Inflammatory macrophage treated with lipopolysaccharide for 1 hour (primary cell): ENCODE results near the gene LPP.

ENCODE experiments used
- DNase-seq, 2 donors: peaks; one replicate each; pipeline ENCODE4 v3.0.0-alpha.2; 2020 to 2022

The LPP gene

DNA sequence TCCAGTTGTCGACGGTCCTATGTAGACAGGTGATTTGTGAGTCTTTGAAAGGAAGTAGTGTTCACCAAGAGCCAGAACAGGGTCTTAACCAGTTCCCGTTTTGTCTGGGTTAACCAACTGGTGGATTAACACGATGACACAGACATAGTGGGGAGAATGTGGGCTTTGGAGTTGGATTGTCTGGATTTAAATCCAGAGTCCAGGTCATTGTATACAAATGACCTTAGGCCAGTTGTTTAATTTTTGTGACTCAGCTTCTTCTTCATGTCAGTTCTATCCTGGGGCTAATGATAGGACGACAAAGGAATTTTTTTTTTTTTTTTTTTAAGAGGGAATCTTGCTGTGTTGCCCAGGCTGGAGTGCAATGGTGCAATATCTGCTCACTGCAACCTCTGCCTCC, 126.7 kb downstream of the LPP start:
- no peak for DNase-seq

DNA sequence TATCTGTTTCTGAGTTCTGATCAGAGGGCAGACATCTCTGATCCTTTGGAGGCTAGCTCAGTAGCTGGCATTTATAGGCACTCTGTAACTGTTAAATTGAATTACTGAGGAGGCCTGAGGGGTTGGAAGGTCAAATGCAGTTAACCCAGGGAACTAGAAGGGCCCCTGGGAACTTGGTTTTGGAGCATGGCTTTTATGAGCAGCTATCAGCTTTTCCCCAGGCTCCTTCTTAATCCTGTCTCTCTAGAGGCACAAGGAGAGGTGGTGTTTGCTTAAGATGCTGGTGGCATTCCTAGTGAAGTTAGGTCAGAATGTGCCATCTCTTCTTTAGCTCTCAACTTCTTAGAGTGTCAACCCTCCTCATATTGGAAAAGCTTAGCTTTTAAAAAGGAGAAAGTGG, 128.9 kb downstream of the LPP start:
- no peak for DNase-seq

DNA sequence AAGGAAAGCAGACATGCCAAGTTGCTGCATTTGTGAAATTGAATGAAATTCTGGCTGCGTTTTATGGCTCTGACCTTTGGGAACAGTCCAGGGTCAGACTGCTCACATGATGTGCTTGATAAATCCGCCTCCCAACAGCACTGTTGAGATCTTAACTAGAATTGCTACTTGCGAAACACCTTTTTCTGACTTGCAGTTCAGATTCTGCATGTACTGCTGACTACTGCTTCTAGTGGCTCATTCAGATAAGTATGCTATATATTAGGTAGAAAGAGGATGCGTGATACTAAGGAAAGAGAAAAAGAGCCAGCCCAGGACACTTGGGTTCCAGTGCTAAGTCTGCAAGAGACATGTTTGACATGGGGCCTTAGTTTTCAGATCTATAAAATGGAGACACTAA, 129.4 kb downstream of the LPP start:
- DNase-seq: peak in 1 of 2 donors; percentile 64

DNA sequence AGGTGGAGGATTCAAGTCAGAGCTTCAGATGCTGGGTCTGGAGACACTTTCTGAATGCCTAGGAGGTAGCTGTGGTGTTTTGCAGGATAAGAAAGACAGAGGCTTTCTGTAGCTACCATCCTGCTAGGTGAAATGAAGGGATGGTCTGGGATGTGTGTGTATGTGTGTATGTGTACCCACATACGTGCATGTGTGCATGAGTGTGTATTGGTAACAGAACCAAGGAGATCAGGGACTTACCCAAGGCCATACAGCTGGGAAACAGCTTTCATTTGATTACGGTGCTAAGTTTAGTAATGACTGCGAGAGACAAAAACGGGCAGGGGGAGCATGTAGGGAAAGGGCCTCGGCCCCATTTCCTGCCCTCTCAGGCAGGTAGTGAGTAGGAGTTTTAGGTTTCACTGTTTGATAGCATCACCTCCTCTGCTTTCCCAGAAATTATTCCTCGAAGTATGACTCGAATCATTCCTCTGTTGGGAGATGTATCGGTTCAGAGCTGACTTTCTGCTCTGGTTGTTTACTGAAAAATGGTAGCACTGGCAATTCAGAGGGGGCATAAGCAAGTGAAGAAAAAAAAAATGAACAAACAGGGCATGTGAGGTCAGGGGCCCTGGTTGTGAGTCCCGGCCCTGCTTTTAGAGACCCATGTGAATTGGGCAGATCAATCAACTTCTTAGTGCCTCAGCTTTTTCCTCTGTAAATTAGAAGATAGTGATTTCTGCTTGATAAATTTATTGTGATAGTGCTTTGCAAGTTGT, 130.7 kb downstream of the LPP start:
- no peak for DNase-seq

DNA sequence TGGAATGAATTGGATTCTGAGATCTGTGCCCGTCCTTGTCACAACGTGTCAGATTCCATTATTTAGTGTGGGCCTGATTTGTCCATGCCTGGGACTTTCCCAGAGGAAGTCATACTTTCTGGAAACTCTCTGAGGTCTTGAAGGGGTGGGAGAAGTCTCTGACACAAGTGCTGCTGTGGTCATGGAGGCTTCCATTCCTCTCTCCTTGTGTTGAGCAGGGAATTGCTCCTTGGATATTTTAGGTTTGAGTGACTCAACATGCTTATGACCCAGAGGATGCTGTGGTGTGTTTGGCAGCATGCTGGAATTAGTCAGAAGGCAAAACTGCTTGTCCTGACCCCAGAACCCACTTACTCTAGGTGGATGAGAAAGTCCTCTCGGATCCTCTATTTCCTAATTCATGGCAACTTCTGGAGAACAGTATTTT, 132.1 kb downstream of the LPP start:
- DNase-seq: peak; percentile 78 to 100

DNA sequence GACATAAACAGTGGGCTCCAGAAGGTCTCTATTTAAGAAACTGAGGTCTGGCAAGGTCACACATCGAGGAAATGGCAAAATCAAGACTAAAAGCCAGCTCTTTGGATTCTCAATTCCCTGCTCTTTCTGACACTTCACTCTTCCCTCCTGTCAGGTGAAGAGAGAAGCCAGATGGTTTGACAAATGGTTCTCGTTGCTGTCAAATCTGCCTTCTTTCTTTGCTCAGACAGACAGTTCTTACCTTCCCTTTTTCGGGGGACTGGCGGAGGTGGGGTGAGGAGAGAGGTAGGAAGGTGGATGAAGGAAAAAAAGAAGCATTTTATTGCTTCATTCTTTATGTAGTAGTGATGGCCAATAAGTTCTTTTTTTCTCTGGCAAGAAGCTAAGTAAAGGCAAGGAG, 133.4 kb downstream of the LPP start:
- DNase-seq: no peak

DNA sequence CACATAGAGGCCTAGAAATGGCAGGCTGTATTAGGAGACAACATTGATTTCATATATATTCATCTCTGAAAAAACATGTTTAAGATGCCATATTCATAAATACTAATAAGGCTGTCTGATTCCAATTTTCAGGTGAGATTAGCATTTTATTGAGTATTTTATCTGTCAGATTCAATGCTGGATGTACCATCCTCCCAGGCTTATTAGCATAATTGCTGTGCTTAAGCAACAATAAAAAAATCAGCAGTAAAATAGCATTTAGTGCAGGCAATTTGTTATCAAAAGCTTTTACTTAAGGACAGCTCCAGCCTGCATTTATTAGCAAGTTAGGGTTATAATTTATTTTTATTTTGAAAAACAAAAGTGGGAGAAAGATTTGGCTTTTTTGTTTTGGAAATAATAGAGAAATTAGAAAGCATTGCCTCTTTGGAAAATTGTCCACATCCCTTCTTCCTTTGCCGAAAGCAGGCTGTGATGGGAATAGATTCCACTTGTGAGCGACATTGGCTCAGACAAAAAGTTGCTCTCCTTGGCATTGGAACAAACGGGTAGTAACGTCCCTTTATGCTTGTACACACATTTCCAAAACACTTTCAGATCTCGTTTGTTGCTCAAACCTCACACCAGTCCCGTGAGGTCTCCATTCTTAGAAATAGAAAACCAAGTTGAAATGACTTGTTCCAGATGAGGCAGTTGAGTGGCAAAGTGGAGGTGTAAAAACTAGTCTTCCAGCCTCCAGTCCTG, 134.0 kb downstream of the LPP start:
- no peak for DNase-seq

DNA sequence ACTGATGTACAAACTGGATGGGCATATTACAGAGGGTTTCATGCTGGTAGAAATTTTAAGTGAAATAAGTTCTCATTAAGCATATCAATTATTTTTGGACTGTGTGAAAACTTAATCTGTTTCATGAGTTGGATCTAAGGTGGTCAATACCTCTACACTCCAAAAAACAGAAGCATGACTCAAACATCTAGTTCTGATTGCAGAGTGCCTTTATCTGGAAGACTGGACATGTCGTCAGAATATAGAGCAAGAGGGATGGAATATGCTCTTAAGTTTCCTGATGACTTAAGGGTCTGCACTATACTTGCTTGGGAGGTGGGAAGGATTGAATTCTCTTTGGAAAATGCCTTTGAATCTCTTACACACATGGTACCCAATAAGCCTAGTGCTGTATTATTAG, 138.3 kb downstream of the LPP start:
- peak in 1 of 2 donors; percentile 53 for DNase-seq

DNA sequence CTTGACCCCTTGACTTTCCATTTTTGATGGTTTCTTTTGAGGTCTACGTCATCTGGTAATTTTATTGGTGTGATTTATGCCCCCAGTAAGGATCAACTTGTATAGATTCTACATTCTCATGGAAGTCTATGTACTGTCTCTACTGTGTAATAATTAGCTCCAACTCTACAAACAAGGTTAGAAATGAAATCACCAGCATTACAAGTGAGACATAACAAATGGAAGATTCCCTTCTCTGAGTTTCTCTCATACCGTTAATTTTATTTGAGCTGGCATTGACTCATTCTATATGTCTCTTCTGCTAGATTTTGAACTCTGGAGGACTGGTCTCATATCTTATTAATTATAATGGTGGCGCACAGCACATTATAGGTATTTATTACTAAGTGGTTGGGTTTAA, 138.9 kb downstream of the LPP start:
- no peak for DNase-seq

DNA sequence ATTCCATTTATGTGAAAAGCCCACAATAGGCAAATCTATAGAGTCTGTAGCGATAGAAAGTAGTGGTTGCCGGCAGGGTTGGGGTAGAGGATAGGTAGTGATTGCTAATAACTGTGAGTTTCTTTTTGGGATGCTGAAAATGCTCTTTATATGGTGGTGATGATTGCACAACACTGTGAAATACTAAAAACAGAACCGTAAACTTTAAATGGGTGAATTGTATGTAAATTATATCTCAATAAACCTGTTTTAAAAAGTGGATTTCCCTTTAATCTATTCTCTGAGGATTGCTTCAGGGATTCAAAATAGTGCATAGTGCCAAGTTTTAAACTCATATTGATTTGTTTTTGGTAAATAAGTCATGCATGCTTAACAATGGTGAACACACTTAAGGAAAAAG, 140.2 kb downstream of the LPP start:
- peak; percentile 37 to 60 for DNase-seq

DNA sequence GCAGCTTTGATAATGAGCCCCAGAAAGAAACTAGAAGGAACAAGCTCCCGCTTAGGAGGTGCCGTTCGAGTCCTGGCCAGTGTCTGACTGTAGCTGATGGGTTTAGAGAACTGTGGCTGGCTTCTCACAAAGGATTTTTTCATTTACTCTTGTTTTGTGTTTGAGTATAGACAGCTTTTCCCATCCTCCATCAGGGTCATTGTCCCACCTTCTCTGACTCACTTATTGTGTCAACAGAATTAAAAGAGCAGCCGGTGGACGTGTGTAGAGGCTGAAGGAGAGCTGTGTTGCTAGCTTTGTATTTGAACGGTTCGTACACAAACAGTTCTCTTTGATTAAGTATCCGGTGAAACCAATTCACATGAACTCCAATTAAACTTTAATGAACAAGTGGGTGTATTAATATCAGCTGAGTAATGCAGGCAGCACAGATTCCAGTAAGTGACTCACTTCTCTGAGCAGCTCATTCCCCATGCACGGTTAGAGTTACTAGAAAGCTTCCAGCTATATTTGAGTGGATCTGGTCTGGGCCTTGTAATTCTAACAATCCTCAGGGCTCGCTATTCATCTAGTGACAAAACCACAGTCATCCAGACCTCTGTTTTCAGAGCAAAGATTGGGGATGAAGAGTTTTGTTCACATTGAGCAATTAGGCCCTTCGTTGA, 141.0 kb downstream of the LPP start:
- DNase-seq: peak; percentile 63 to 71

DNA sequence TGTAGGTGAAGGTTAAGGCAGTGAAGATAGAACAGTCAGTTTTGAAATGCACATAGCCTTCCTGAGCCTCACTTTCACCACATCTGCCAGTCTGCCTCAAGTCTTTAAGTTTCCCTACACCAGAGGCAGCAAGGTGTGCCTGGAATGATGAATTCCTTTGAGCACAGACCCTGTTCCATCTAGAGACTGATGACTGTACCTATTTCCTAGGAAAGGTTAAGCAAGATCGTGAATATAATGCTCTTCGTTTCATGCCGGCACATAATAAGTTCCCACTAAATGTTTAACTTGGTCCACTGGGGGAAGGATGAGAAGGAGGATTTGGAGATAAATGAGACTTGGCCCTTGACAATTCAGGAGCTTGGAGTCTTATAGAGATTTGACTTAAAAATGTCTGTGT, 141.9 kb downstream of the LPP start:
- no peak for DNase-seq

DNA sequence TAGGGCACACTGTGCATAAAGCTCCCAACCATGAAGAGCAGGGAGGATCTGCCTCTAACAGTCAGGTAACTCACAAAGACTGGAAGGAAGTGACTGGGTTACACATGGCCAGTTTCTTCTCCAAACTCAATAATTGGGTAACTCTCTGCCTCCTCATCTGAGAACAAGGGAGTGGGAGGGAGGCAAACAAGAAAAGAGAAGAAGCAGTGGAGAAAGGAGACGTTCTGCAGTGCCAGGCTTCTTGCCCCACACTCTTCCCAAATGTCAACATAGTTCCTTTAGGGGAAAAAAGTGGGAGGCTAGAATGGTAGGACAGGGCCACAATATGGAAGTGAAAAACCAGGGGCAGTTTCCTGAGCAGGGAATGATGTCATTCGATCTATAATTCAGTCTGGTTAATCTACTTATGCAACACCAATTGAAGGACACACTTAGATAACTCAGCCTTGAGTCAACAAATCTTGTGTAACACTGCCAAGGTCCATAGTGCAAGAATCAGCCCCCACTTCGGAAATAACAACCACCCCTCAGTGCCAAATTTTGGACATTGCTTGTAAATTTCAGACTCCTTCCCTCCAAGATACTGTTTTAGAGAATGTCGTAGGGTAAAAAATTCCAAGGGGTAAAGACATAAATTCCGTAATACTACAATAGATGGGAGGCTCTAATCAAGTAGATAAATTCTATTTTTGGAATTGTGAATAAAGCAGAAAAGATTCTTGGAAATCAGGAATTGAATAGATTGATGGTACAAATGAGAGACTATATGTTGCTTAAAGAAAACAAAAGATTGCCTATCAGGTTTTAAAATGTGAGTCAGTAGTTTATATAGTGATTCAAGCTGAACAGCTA, 143.0 kb downstream of the LPP start:
- DNase-seq: peak; percentile 96 to 100

DNA sequence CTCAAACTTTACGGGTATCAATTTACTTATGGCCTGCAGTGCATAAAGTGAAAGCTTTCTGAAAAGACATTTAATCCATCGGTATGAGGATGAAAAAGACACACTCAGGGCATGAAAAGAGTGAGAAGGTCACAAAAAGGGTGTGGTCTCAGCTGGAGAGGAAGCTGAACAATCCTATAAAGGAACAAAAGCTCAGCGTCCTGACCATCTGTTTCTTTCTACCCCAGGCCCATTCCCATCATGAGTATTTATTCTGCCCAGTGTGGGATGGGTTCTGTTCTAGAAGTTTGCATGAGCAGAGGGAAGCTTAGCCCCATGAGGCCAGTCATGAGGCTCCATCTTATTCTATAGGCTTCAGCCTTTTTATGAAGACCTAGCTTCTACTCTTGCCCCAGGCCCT, 144.6 kb downstream of the LPP start:
- DNase-seq: peak; percentile 66 to 73

DNA sequence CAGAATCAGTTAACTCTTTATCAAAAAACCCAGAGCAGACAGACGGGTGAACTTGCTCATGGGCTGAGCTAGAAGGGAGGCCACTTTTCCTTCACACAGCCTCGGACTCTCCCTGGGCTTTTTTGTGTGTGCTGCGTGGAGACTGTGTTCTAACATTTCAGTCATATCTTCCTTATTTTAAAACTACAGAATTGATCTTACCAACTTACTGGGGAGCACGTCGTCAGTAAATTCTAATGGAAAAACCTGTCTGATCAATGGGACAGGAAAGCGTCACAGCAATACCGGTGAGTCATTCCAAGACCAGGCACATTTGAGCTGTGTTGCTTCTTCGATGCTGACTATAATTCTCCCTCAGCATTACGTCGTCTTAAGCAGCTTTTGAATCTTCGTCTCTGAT, 145.1 kb downstream of the LPP start:
- peak; percentile 45 to 52 for DNase-seq

DNA sequence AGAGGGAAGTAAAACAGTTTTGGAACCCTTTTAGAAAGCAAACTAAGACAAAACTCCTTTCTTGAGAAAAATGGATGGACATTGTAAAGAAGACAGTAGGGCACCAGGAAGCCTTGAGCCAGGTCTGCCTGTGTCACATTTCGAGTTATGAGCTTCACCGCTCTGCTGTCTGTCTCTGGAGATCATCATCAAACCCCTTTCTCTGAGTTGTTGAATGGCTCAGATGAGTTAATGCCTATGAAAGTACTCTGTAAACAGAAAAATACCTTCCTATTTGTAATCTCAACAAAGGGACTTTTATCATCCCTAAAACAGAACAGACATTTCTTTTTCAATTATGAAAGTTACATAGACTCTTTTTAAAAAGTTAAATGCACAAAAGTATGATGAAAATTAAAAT, 145.8 kb downstream of the LPP start:
- peak in 1 of 2 donors; percentile 19 for DNase-seq

DNA sequence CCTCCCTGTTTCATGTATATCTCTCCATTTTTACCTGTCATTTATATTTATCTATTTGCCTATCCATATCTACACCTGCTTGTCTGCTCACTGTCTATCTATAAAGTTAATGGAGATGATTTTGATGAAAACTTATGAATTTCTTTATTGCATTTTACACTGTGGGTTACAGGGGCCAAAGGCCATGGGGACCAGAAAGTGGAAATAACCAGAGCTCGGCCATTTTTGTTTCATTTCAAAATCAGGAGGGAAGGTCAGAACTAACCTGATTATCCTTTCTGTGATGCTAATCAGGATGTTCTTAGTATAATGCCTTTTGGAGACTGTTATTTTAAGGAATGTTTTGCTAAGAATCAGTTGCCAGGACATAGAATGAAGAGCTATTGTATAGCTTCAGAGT, 147.2 kb downstream of the LPP start:
- DNase-seq: no peak

DNA sequence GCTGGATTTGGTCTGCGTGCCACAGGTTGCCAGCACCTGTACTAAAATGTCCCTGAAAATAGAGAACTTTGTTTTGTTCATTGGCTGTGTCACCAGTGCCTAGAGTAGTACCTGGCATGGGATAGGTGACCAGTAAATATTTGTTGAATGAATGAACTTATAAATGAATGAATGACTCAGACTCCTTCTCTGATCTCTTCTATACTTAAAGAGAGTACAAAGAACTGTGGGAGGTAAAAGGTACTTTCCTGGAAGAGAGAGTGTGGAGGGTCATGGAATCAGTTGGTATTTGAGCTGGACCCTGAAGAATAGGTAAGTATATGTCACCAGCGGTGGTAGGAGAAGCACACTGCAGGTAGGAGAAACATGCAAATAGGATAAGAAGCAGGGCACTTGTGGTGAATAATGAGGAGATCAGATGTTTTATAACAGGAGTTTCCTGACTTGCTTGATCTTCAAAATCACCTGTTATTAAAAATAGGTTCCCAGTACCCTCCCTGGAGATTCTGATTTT, 149.4 kb downstream of the LPP start:
- no peak for DNase-seq

DNA sequence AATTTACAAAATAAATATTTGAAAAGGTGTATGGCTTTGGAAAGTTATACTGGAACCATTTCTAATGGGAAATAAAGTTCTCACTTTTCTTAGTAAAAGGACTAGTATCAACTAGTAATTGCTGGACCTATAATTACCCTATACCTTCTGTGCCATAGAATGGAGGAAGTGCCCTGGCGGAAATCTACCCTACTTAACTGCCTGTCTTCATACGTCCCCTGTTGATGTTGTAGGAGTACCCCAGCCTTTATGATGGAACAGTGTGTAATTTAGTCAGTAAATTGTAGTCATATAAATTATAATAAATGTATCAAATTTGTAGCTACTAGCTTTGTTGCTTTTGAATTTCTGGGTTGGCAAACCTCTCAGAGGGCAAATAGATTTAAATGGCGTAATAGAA, 149.9 kb downstream of the LPP start:
- DNase-seq: no peak

DNA sequence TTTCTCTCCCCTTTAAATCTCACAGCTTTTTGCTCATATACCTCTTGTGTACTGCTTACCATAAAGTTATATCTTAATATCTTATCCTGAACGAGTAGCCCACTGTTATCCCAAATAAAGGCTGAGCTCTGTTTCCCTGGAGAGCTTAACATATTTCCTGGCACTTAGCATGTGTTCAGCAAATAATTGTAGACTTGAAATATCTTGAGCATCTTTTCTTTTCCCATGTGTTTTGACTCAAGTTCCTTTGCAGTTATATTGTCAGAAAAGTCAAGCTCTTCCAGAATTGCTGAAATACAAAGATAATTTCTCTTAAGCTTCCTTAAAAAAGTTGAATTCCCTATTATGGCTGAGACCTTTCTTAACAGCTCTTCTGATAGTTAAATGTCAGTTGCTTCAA, 150.5 kb downstream of the LPP start:
- no peak for DNase-seq

DNA sequence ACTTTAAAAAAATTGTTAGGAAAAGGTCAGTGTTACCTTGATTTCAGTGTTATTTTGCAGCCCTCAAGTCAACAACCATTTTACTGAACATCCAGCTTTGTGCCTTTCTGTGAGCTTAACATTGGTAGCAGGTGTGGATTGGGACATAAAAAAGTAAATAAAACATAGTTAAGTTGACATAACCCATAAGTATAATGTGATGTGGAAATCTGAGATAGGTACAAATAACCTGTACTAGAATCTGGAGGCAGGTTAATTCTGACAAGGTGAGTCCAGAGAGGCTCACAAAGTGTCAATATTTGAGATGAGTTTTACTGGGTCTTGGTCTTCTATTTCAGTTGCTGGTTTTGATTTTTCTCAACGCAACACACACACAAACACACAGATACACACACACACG, 151.3 kb downstream of the LPP start:
- DNase-seq: no peak

DNA sequence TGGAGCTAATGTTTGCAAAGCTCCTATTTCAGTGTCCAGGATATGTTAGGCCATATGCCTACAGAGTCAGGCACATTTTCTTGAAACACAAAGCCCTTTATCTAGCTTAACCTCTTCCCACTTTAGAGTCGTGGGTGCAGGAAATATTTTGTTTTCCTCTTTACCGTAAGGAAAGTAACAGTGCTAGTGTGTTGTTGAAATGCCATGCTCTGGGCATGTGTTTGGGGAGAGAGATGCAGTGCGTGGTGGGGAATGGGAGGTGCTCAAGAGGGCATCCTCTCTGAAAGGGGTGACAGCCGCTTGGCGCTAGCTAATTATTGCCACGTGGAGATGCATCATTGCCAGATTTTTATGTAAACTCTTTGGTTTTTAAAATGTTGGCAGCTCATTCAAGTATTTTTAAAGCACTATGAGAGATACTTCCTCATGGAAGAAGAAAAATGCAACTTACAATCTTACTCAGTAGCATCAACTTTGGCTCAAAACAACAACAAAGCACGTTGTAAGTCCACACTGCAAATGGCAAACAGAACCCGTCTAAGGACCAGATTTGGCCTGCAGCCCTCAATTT, 152.6 kb downstream of the LPP start:
- no peak for DNase-seq
